ENCODE data around the gene RIC8B. TPM values are rescaled to one million over a fixed set of nuclear protein-coding genes. Genes with fewer than 3 reads are reported as not detected.

The RIC8B gene
- total RNA-seq, 4 donors from 2014 or later: 15.1 to 24.9 (median 21.6) TPM

- DNase-seq (ENCODE audit: low spot score in 2 of 2): no peak
- Histone ChIP-seq H3K9me3 (no peaks in the 10 kb centered on the region), H3K27ac (no peak overlapping the region), H3K4me3 (no peak overlapping the region), H3K4me1 (peaks cover 0 to 12% (median 0%) of the 10 kb centered on the region in 4 donors), H3K36me3 (no peaks in the 10 kb centered on the region), H3K27me3 (no peaks in the 10 kb centered on the region)
- WGBS, 2 donors: 78 to 79% methylated on average over 6 of the region's 6 CpGs
- TF ChIP-seq POLR2A (IDR thresholded peaks at IDR 0.05) (no peak), EP300 (IDR thresholded peaks at IDR 0.05) (no peak)
- TF ChIP-seq, protein P1, sequence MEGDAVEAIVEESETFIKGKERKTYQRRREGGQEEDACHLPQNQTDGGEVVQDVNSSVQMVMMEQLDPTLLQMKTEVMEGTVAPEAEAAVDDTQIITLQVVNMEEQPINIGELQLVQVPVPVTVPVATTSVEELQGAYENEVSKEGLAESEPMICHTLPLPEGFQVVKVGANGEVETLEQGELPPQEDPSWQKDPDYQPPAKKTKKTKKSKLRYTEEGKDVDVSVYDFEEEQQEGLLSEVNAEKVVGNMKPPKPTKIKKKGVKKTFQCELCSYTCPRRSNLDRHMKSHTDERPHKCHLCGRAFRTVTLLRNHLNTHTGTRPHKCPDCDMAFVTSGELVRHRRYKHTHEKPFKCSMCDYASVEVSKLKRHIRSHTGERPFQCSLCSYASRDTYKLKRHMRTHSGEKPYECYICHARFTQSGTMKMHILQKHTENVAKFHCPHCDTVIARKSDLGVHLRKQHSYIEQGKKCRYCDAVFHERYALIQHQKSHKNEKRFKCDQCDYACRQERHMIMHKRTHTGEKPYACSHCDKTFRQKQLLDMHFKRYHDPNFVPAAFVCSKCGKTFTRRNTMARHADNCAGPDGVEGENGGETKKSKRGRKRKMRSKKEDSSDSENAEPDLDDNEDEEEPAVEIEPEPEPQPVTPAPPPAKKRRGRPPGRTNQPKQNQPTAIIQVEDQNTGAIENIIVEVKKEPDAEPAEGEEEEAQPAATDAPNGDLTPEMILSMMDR (IDR thresholded peaks at IDR 0.05): peak in 1 of 5 experiments; percentile 29
Measured at GRCh38 chr12:106897082-106897481, 122.6 kb downstream of the RIC8B start.

DNA sequence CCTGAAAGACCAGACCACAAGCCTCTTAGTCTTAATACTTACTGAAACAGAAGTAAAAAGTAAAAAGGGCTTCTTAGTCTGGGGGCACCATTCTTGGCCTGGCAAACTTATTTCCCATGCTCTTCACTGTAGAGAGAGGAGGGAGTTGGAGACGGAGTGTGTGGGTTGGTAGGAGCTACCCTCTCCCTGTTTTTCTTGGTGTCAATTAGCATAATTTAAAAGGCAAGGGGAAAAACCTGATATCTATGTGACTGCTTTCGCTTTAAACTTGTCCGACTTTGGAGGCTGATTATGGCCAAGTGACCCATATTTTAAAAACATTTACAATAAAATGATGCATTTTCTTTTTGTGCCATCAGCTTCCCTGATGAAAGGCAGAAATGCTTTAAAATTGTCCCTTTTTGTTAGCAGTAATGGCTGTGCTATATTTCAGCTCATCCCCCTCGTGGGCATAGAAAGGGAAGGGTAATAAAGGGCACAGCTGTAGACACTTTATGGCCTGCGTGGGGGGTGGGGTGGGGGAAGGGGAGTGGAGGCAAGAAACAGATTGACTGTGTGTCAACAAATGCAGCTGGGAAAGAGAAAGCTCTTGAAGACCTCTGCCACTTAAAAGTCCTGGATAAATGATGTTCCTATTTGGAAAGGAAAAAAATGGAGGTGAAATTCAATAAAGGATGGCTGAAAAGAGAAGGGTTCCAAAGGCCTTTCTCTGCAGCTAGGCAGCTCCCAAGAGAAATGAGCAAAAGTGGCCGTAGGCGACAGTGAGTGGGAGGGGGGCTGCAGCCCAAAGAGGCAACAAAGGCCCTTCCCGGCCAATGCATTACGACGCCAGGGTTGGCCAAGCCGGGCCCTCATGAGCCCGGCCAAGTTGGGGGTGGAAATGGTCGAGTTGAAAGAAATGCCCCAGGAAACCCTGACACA is 123.8 kb downstream of the RIC8B start:
- no peak overlapping the region for H3K4me3 ChIP-seq
- no peak overlapping the region for H3K27ac ChIP-seq
- H3K27me3 ChIP-seq: no peaks in the 10 kb centered on the region
- 25 to 29% methylated on average over 13 of the region's 13 CpGs for WGBS, 2 donors
- no peak for DNase-seq (ENCODE audit: low spot score in 2 of 2)
- peaks cover 0 to 14% (median 0%) of the 10 kb centered on the region in 4 donors for H3K4me1 ChIP-seq
- no peak for TF ChIP-seq EP300 (IDR thresholded peaks at IDR 0.05)
- TF ChIP-seq, protein P1 (IDR thresholded peaks at IDR 0.05): no peak
- TF ChIP-seq POLR2A (IDR thresholded peaks at IDR 0.05): no peak
- no peaks in the 10 kb centered on the region for H3K9me3 ChIP-seq
- no peaks in the 10 kb centered on the region for H3K36me3 ChIP-seq

DNA sequence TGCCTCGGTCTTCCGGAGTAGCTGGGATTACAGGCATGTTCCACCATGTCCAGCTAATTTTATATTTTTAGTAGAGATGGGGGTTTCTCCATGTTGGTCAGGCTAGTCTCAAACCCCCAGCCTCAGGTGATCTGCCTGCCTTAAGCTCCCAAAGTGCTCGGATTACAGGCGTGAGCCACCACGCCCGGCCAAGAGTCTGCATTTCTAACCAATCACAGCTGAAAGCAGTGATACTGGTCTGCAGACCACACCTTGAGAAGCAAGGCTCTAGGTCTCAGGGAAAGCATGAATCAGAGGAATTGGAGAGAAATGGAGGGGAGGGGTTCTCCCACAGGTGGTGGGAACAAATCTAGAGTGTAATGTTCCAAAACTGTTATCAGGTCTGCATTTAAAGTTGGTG is 126.1 kb downstream of the RIC8B start:
- H3K36me3 ChIP-seq: no peaks in the 10 kb centered on the region

GRCh38 chr12:106901276-106901675 is 126.8 kb downstream of the RIC8B start:
- peaks cover 0 to 22% (median 0%) of the 10 kb centered on the region in 4 donors for H3K4me1 ChIP-seq
- peaks cover 0 to 5% of the 10 kb centered on the region in 2 donors for H3K27me3 ChIP-seq
- DNase-seq (ENCODE audit: low spot score in 2 of 2): no peak
- H3K27ac ChIP-seq: no peak overlapping the region
- H3K9me3 ChIP-seq: no peaks in the 10 kb centered on the region
- whole genome bisulfite sequencing, 2 donors: 91 to 97% methylated on average over 1 of the region's 1 CpG
- no peaks in the 10 kb centered on the region for H3K36me3 ChIP-seq
- TF ChIP-seq, protein P1 (IDR thresholded peaks at IDR 0.05): no peak
- TF ChIP-seq POLR2A (IDR thresholded peaks at IDR 0.05): no peak
- TF ChIP-seq EP300 (IDR thresholded peaks at IDR 0.05): no peak
- no peak overlapping the region for H3K4me3 ChIP-seq

More for the DNA sequence above, 126.1 kb downstream of the RIC8B start:
- DNase-seq (ENCODE audit: low spot score in 2 of 2): no peak
- Histone ChIP-seq H3K4me1 (peaks cover 0 to 22% (median 0%) of the 10 kb centered on the region in 4 donors), H3K27me3 (peaks cover 0 to 5% of the 10 kb centered on the region in 2 donors), H3K4me3 (no peak overlapping the region), H3K27ac (no peak overlapping the region), H3K9me3 (no peaks in the 10 kb centered on the region)
- TF ChIP-seq, protein P1 (IDR thresholded peaks at IDR 0.05): no peak
- TF ChIP-seq POLR2A (IDR thresholded peaks at IDR 0.05): no peak
- TF ChIP-seq EP300 (IDR thresholded peaks at IDR 0.05): no peak
- 93 to 96% methylated on average over 6 of the region's 6 CpGs for WGBS, 2 donors

DNA sequence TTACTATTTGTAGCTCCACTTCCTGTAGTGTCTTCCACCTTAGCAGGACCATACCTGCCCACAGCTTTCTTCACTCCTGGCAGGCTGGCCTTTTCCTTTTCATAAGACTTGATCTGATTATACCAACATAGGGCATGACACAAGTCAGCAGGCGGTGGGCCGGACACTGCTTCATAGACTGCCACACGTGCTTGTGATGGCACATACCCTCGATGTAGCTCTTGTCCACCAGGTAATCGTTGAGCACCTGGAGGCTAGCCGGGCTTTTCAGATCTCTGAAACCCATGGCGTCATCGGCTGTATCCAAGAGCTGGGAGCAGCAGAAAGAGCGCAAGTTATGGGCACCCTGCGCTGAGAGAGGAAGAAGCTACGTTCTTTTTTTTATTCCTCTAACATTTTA is 127.6 kb downstream of the RIC8B start:
- Histone ChIP-seq H3K27me3 (peaks cover 0 to 5% of the 10 kb centered on the region in 2 donors), H3K36me3 (no peaks in the 10 kb centered on the region), H3K9me3 (no peaks in the 10 kb centered on the region), H3K27ac (no peak overlapping the region), H3K4me1 (peaks cover 0 to 19% (median 0%) of the 10 kb centered on the region in 4 donors), H3K4me3 (no peak overlapping the region)
- DNase-seq (ENCODE audit: low spot score in 2 of 2): no peak
- TF ChIP-seq, protein P1 (IDR thresholded peaks at IDR 0.05): no peak
- no peak for TF ChIP-seq POLR2A (IDR thresholded peaks at IDR 0.05)
- TF ChIP-seq EP300 (IDR thresholded peaks at IDR 0.05): no peak
- 93 to 96% methylated on average over 11 of the region's 11 CpGs for WGBS, 2 donors

All from tibial nerve (tissue), 4 donors.